ENCODE data around the gene OPCML.

- TF ChIP-seq POLR2A (IDR thresholded peaks at IDR 0.05) = no peak
- TF ChIP-seq CTCF (IDR thresholded peaks at IDR 0.05) = no peak
Measured at GRCh38 chr11:133355095-133355494, 177.2 kb downstream of the OPCML start.
